ENCODE results near the gene ARHGAP10.

ARHGAP10 gene

GRCh38 chr4:147955827-147956558 is 224.1 kb downstream of the ARHGAP10 start:
- no peaks in the 10 kb centered on the region for H3K27me3 ChIP-seq (ENCODE audit: control insufficient read depth, insufficient read depth, low read length)
- no peaks in the 10 kb centered on the region for H3K9me3 ChIP-seq (ENCODE audit: control insufficient read depth, insufficient read depth, low read length)
- no peaks in the 10 kb centered on the region for H3K36me3 ChIP-seq (ENCODE audit: control insufficient read depth, insufficient read depth, low read length)
- H3K4me3 ChIP-seq (ENCODE audit: low read depth, low read length), result no peak overlapping the region
- peaks cover 33% of the 10 kb centered on the region for H3K4me1 ChIP-seq (ENCODE audit: control insufficient read depth, insufficient read depth, low read length)
- H3K9ac ChIP-seq (ENCODE audit: low read depth, low read length), result no peak overlapping the region
- H3K27ac ChIP-seq (ENCODE audit: low read depth, low read length), result peak overlapping the region; percentile 38

DNA sequence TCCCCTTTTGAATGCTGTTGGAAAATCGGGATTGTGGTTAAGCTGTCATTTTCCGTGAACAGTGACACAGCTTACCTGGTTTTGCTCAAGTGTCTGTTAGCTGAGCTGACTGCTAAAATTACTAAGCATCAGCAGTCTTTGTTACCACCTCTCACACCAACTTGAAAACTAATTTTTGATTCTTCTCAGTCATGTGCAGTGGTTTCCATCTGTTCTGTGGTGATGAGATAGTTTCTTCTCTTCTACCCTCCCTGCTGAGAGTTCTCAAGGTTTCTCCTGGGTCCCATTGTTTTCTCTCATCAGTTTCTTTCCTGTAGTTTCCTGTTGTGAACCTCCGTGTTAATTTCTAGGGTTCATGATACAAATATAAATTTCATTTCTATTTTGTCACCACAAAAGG is 225.6 kb downstream of the ARHGAP10 start:
- no peaks in the 10 kb centered on the region for H3K27me3 ChIP-seq (ENCODE audit: control insufficient read depth, insufficient read depth, low read length)
- H3K9me3 ChIP-seq (ENCODE audit: control insufficient read depth, insufficient read depth, low read length), result no peaks in the 10 kb centered on the region
- H3K36me3 ChIP-seq (ENCODE audit: control insufficient read depth, insufficient read depth, low read length), result no peaks in the 10 kb centered on the region
- no peak overlapping the region for H3K9ac ChIP-seq (ENCODE audit: low read depth, low read length)
- no peak overlapping the region for H3K4me3 ChIP-seq (ENCODE audit: low read depth, low read length)
- H3K27ac ChIP-seq (ENCODE audit: low read depth, low read length), result no peak overlapping the region
- H3K4me1 ChIP-seq (ENCODE audit: control insufficient read depth, insufficient read depth, low read length), result peaks cover 33% of the 10 kb centered on the region

DNA sequence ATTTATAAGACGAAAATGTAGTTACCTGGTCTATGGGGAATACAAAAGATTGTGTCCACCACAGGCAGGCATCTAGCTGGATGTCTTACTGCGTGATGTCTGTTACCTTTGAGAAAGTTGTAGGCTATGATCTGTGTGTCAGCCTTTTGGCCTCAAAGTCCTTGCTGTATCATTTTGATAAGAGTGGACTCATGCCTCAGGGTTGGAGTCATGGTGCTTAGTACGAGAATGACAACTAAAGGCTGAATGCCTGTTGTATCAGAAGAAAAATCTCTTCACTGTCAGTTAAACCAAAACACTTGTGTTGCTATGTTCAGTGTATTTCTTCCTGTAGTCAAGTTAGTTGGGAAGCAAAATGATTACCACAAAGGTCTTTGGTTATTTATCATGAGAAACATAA is 226.2 kb downstream of the ARHGAP10 start:
- Histone ChIP-seq H3K27ac (ENCODE audit: low read depth, low read length) (no peak overlapping the region), H3K9me3 (ENCODE audit: control insufficient read depth, insufficient read depth, low read length) (no peaks in the 10 kb centered on the region), H3K4me1 (ENCODE audit: control insufficient read depth, insufficient read depth, low read length) (peaks cover 33% of the 10 kb centered on the region), H3K9ac (ENCODE audit: low read depth, low read length) (no peak overlapping the region), H3K4me3 (ENCODE audit: low read depth, low read length) (no peak overlapping the region), H3K27me3 (ENCODE audit: control insufficient read depth, insufficient read depth, low read length) (no peaks in the 10 kb centered on the region), H3K36me3 (ENCODE audit: control insufficient read depth, insufficient read depth, low read length) (no peaks in the 10 kb centered on the region)

GRCh38 chr4:147958489-147959065 is 226.7 kb downstream of the ARHGAP10 start:
- Histone ChIP-seq H3K4me1 (ENCODE audit: control insufficient read depth, insufficient read depth, low read length) (peaks cover 33% of the 10 kb centered on the region), H3K27ac (ENCODE audit: low read depth, low read length) (no peak overlapping the region), H3K9me3 (ENCODE audit: control insufficient read depth, insufficient read depth, low read length) (no peaks in the 10 kb centered on the region), H3K4me3 (ENCODE audit: low read depth, low read length) (no peak overlapping the region), H3K9ac (ENCODE audit: low read depth, low read length) (no peak overlapping the region), H3K27me3 (ENCODE audit: control insufficient read depth, insufficient read depth, low read length) (no peaks in the 10 kb centered on the region), H3K36me3 (ENCODE audit: control insufficient read depth, insufficient read depth, low read length) (no peaks in the 10 kb centered on the region)

- no peaks in the 10 kb centered on the region for H3K36me3 ChIP-seq (ENCODE audit: control insufficient read depth, insufficient read depth, low read length)
- no peak overlapping the region for H3K9ac ChIP-seq (ENCODE audit: low read depth, low read length)
- H3K9me3 ChIP-seq (ENCODE audit: control insufficient read depth, insufficient read depth, low read length), result no peaks in the 10 kb centered on the region
- H3K27ac ChIP-seq (ENCODE audit: low read depth, low read length), result no peak overlapping the region
- H3K27me3 ChIP-seq (ENCODE audit: control insufficient read depth, insufficient read depth, low read length), result no peaks in the 10 kb centered on the region
- H3K4me3 ChIP-seq (ENCODE audit: low read depth, low read length), result no peak overlapping the region
- H3K4me1 ChIP-seq (ENCODE audit: control insufficient read depth, insufficient read depth, low read length), result peaks cover 22% of the 10 kb centered on the region
Measured at GRCh38 chr4:147960971-147961370, 229.1 kb downstream of the ARHGAP10 start.

DNA sequence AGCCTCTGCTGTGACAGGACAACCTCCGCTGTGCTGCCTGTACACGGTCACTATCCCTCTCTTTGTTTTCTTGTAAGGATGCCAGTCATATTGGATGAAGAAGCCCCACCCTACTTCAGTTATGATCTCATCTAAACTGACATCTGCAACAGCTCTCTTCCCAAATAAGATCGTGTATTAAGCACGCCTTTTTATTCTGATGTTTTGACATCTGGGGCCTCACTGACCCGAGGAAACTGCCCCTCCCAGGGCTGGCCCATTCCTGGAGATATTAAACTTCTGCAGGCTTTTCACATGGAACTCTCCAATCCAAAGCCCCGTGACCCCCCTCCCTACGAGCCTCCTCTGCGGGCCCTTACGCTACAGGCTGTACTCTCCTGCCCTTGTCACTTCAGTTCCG is 232.0 kb downstream of the ARHGAP10 start:
- H3K9me3 ChIP-seq (ENCODE audit: control insufficient read depth, insufficient read depth, low read length), result no peaks in the 10 kb centered on the region
- H3K4me3 ChIP-seq (ENCODE audit: low read depth, low read length), result no peak overlapping the region
- H3K27ac ChIP-seq (ENCODE audit: low read depth, low read length), result no peak overlapping the region
- H3K4me1 ChIP-seq (ENCODE audit: control insufficient read depth, insufficient read depth, low read length), result no peaks in the 10 kb centered on the region
- no peaks in the 10 kb centered on the region for H3K36me3 ChIP-seq (ENCODE audit: control insufficient read depth, insufficient read depth, low read length)
- H3K27me3 ChIP-seq (ENCODE audit: control insufficient read depth, insufficient read depth, low read length), result no peaks in the 10 kb centered on the region
- H3K9ac ChIP-seq (ENCODE audit: low read depth, low read length), result no peak overlapping the region

GRCh38 chr4:147964266-147964880 is 232.5 kb downstream of the ARHGAP10 start:
- H3K27me3 ChIP-seq (ENCODE audit: control insufficient read depth, insufficient read depth, low read length), result no peaks in the 10 kb centered on the region
- H3K27ac ChIP-seq (ENCODE audit: low read depth, low read length), result no peak overlapping the region
- H3K4me1 ChIP-seq (ENCODE audit: control insufficient read depth, insufficient read depth, low read length), result no peaks in the 10 kb centered on the region
- no peaks in the 10 kb centered on the region for H3K36me3 ChIP-seq (ENCODE audit: control insufficient read depth, insufficient read depth, low read length)
- H3K4me3 ChIP-seq (ENCODE audit: low read depth, low read length), result no peak overlapping the region
- H3K9ac ChIP-seq (ENCODE audit: low read depth, low read length), result no peak overlapping the region
- no peaks in the 10 kb centered on the region for H3K9me3 ChIP-seq (ENCODE audit: control insufficient read depth, insufficient read depth, low read length)

DNA sequence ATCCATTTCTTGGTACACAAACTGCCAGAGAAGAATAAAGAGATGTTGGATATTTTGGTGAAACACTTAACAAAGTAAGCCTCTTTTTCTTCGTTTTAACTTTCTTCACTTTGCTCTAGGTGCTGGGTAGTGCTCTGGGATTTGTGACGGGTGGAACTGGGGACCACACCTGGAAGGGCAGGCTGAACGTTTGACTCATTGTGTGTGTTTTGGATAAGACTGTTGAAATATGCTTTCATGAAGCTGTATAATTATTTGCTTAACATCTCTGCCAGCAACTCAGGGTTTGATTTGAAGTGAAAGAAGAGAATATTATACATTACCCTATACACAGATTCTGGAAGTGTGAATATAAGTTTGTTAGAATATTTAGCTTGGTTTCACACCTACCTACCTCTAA is 233.2 kb downstream of the ARHGAP10 start:
- Histone ChIP-seq H3K27ac (ENCODE audit: low read depth, low read length) (no peak overlapping the region), H3K4me3 (ENCODE audit: low read depth, low read length) (no peak overlapping the region), H3K4me1 (ENCODE audit: control insufficient read depth, insufficient read depth, low read length) (no peaks in the 10 kb centered on the region), H3K36me3 (ENCODE audit: control insufficient read depth, insufficient read depth, low read length) (no peaks in the 10 kb centered on the region), H3K9ac (ENCODE audit: low read depth, low read length) (no peak overlapping the region), H3K27me3 (ENCODE audit: control insufficient read depth, insufficient read depth, low read length) (no peaks in the 10 kb centered on the region), H3K9me3 (ENCODE audit: control insufficient read depth, insufficient read depth, low read length) (no peaks in the 10 kb centered on the region)

DNA sequence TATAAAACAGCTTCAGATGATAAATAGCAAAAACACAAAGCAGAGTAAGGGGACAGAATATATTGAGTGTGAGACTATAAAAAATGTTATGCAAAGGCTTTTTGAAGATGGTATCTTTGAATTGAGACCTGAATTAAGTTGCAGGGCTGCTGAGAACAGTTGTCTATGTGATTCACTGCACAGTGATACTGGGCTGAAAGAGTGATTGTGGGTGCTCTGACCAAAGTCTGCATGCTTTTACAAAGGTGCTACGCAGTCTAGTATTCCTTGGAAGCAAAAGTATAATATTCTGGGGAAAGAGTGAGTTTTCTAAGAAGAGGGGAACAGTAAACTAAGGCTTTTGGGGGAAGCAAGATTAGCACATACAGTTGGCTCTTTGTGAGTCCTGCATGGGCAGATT is 234.0 kb downstream of the ARHGAP10 start:
- Histone ChIP-seq H3K36me3 (ENCODE audit: control insufficient read depth, insufficient read depth, low read length) (no peaks in the 10 kb centered on the region), H3K9me3 (ENCODE audit: control insufficient read depth, insufficient read depth, low read length) (no peaks in the 10 kb centered on the region), H3K4me1 (ENCODE audit: control insufficient read depth, insufficient read depth, low read length) (0 out of 2 replicates have a peak, but pooled peaks cover 3% of the 10 kb centered on the region), H3K27ac (ENCODE audit: low read depth, low read length) (no peak overlapping the region), H3K9ac (ENCODE audit: low read depth, low read length) (no peak overlapping the region), H3K27me3 (ENCODE audit: control insufficient read depth, insufficient read depth, low read length) (no peaks in the 10 kb centered on the region), H3K4me3 (ENCODE audit: low read depth, low read length) (no peak overlapping the region)

- no peaks in the 10 kb centered on the region for H3K27me3 ChIP-seq (ENCODE audit: control insufficient read depth, insufficient read depth, low read length)
- H3K4me3 ChIP-seq (ENCODE audit: low read depth, low read length), result no peak overlapping the region
- H3K27ac ChIP-seq (ENCODE audit: low read depth, low read length), result no peak overlapping the region
- H3K9ac ChIP-seq (ENCODE audit: low read depth, low read length), result no peak overlapping the region
- 0 out of 2 replicates have a peak, but pooled peaks cover 5% of the 10 kb centered on the region for H3K4me1 ChIP-seq (ENCODE audit: control insufficient read depth, insufficient read depth, low read length)
- H3K36me3 ChIP-seq (ENCODE audit: control insufficient read depth, insufficient read depth, low read length), result no peaks in the 10 kb centered on the region
- H3K9me3 ChIP-seq (ENCODE audit: control insufficient read depth, insufficient read depth, low read length), result no peaks in the 10 kb centered on the region
Measured at GRCh38 chr4:147968641-147969040, 236.8 kb downstream of the ARHGAP10 start.
